OCI-LY3 (cell line): ENCODE results near the gene MCOLN2.
A peak's percentile ranks its signal among the peaks of the same experiment; 100 is the strongest.

Experiments used
- H2AFZ ChIP-seq: fragments of 200-600, 300-600 bp; shearing (Covaris generic); 2 replicates; pipeline ENCODE4 v1.6.0; 2014; ENCODE audit warnings: antibody characterized with exemption, low read depth, low read length
- H3K27ac ChIP-seq: fragments of 200-600, 300-600 bp; sonication (generic); 2 replicates; pipeline ENCODE4 v1.5.1; 2014; ENCODE audit warnings: mild to moderate bottlenecking, low read length, moderate library complexity, mixed read lengths
- H3K27me3 ChIP-seq: fragments of 200-600, 300-600 bp; sonication (generic); 2 replicates; pipeline ENCODE4 v1.6.1; 2014; ENCODE audit warnings: low read depth, low read length, mixed read lengths
- H3K36me3 ChIP-seq: fragments of 200-600, 300-600 bp; sonication (generic); replicated peaks from 2 replicates; pipeline ENCODE3; 2014; ENCODE audit warnings: low read depth, low read length, mixed read lengths
- H3K4me1 ChIP-seq: fragments of 300-600, 200-600 bp; sonication (generic); 2 replicates; pipeline ENCODE4 v1.6.1; 2014; ENCODE audit warnings: low read length, mixed read lengths
- H3K4me2 ChIP-seq: fragments of 200-600, 300-600 bp; sonication (generic); 2 replicates; pipeline ENCODE4 v1.6.1; 2014; ENCODE audit warnings: low read length, mixed read lengths
- H3K4me3 ChIP-seq: fragments of 300-600, 200-600 bp; sonication (generic); 2 replicates; pipeline ENCODE4 v1.5.1; 2014; ENCODE audit warnings: antibody characterized with exemption, mild to moderate bottlenecking, low read length, moderate library complexity
- H3K79me2 ChIP-seq: fragments of 300-600, 200-600 bp; shearing (Covaris generic); 2 replicates; pipeline ENCODE4 v1.6.1; 2014; ENCODE audit warnings: mild to moderate bottlenecking, low read length, mixed read lengths
- H3K9ac ChIP-seq: fragments of 300-600, 200-600 bp; shearing (Covaris generic); 2 replicates; pipeline ENCODE4 v1.6.0; 2014; ENCODE audit warnings: mild to moderate bottlenecking, low read length, moderate library complexity
- H3K9me3 ChIP-seq: fragments of 200-600, 300-600 bp; shearing (Covaris generic); 2 replicates; pipeline ENCODE4 v1.6.1; 2014; ENCODE audit warnings: low read length, mixed read lengths; ENCODE audit not compliant: insufficient read depth
- H4K20me1 ChIP-seq: fragments of 200-600, 300-600 bp; sonication (generic); 2 replicates; pipeline ENCODE4 v1.6.1; 2016; ENCODE audit warnings: low read length, mixed read lengths; ENCODE audit not compliant: insufficient read depth
- CTCF ChIP-seq: fragments of 200-600, 300-600 bp; sonication (generic); IDR thresholded peaks from 2 replicates; pipeline ENCODE4 v1.5.1; 2014; ENCODE audit warnings: antibody characterized with exemption, low read length, low read depth
- EZH2phosphoT487 ChIP-seq: fragments of 200-600 bp; shearing (Covaris generic); IDR thresholded peaks from 2 replicates; pipeline ENCODE4 v1.6.1; 2018; ENCODE audit warnings: antibody characterized with exemption, mixed run types, low read depth

Gene MCOLN2

GRCh38 chr1:84972377-84972987 is 24.4 kb downstream of the MCOLN2 start:
- H3K4me1 ChIP-seq: peaks cover 71% of the 10 kb centered on the region
- TF ChIP-seq CTCF (no peak), EZH2phosphoT487 (no peak)
- H3K9me3 ChIP-seq: no peaks in the 10 kb centered on the region
- peaks cover 90% of the 10 kb centered on the region for H4K20me1 ChIP-seq
- no peak overlapping the region for H2AFZ ChIP-seq
- H3K27me3 ChIP-seq: no peaks in the 10 kb centered on the region
- peak overlapping the region; percentile 68 for H3K4me2 ChIP-seq
- peak overlapping the region; percentile 58 for H3K4me3 ChIP-seq
- peaks cover 93% of the 10 kb centered on the region for H3K79me2 ChIP-seq
- peaks cover 23% of the 10 kb centered on the region for H3K36me3 ChIP-seq
- peak overlapping the region; percentile 18; the same call in 1 of the 2 replicates for H3K9ac ChIP-seq
- H3K27ac ChIP-seq: peak overlapping the region; percentile 73

DNA sequence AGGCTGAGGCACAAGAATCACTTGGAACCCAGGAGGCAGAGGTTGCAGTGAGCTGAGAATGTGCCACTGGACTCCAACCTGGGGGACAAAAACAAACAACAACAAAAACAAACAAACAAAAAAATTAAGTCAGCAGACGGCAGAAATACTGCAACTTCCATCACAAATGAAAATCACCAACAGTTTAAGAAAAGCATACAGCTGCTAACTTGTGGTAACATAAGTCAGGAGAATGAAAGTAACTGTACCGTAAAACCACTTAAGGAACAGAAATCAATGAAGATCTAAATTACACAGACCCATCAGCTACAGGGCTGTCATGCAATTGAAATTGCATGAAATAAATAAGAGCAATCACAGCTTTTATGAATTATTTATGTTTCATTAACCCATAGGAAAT is 25.0 kb downstream of the MCOLN2 start:
- peak overlapping the region; percentile 18; the same call in 1 of the 2 replicates for H3K9ac ChIP-seq

GRCh38 chr1:84969489-84970250 is 27.2 kb downstream of the MCOLN2 start:
- Histone ChIP-seq H2AFZ (no peak overlapping the region), H3K4me2 (peak overlapping the region; percentile 42), H3K9me3 (no peaks in the 10 kb centered on the region), H3K79me2 (peaks cover 75% of the 10 kb centered on the region), H4K20me1 (peaks cover 77% of the 10 kb centered on the region), H3K27ac (peak overlapping the region; percentile 70), H3K4me1 (peaks cover 57% of the 10 kb centered on the region), H3K9ac (no peak overlapping the region), H3K27me3 (no peaks in the 10 kb centered on the region), H3K36me3 (peaks cover 30% of the 10 kb centered on the region), H3K4me3 (peak overlapping the region; percentile 31; the same call in 1 of the 2 replicates)
- no peak for TF ChIP-seq CTCF
- TF ChIP-seq EZH2phosphoT487: no peak

More for the DNA sequence above, 25.0 kb downstream of the MCOLN2 start:
- Histone ChIP-seq H3K27ac (peak overlapping the region; percentile 73), H3K79me2 (peaks cover 93% of the 10 kb centered on the region), H4K20me1 (peaks cover 89% of the 10 kb centered on the region), H2AFZ (no peak overlapping the region), H3K4me1 (peaks cover 71% of the 10 kb centered on the region), H3K27me3 (no peaks in the 10 kb centered on the region), H3K4me3 (peak overlapping the region; percentile 58), H3K9me3 (no peaks in the 10 kb centered on the region), H3K36me3 (peaks cover 23% of the 10 kb centered on the region), H3K4me2 (peak overlapping the region; percentile 68)
- TF ChIP-seq CTCF (no peak), EZH2phosphoT487 (no peak)

- no peak overlapping the region for H3K4me3 ChIP-seq
- peaks cover 32% of the 10 kb centered on the region for H3K36me3 ChIP-seq
- no peak overlapping the region for H3K9ac ChIP-seq
- no peak overlapping the region for H3K27ac ChIP-seq
- peaks cover 70% of the 10 kb centered on the region for H4K20me1 ChIP-seq
- no peak overlapping the region for H3K4me2 ChIP-seq
- peaks cover 67% of the 10 kb centered on the region for H3K79me2 ChIP-seq
- H3K4me1 ChIP-seq: peaks cover 49% of the 10 kb centered on the region
- no peak for TF ChIP-seq CTCF
- TF ChIP-seq EZH2phosphoT487: no peak
- no peaks in the 10 kb centered on the region for H3K9me3 ChIP-seq
- no peak overlapping the region for H2AFZ ChIP-seq
- H3K27me3 ChIP-seq: no peaks in the 10 kb centered on the region
Measured at GRCh38 chr1:84968865-84969264, 28.0 kb downstream of the MCOLN2 start.
